Keratinocyte (primary cell): ENCODE data around the gene TUT7.

Experiments
- CTCF ChIP-seq, 3 experiments: IDR thresholded peaks in 1 of 3; conservative IDR thresholded peaks in 1 of 3; optimal IDR thresholded peaks in 1 of 3; 2 replicates in 2 of 3; 3 replicates in 1 of 3; pipeline versions ENCODE3 to v1.5.1; 2011; ENCODE audit warnings: low read length in 3 of 3, mild to moderate bottlenecking in 3 of 3, moderate library complexity in 2 of 3, control low read depth in 1 of 3, inconsistent platforms in 1 of 3; ENCODE audit not compliant: insufficient read depth in 2 of 3; ENCODE audit errors: extremely low read depth in 1 of 3
- EZH2 ChIP-seq: IDR thresholded peaks from one replicate; pipeline ENCODE4 v1.6.1; 2012; ENCODE audit warnings: inconsistent platforms, mild to moderate bottlenecking, low read length, moderate library complexity

- TF ChIP-seq CTCF (optimal IDR thresholded peaks at IDR 0.05 in 1 of 3, IDR thresholded peaks at IDR 0.05 in 1 of 3, conservative IDR thresholded peaks at IDR 0.05 in 1 of 3; ENCODE audit: extremely low read depth in 1 of 3, insufficient read depth in 2 of 3, low read length in 3 of 3) = no peak
- no peak for TF ChIP-seq EZH2
These were observed 29.9 kb downstream of the TUT7 start for GRCh38 chr9:86324308-86324707.
